AG04449 (cell line): ENCODE data around the gene MLST8.

Experiments used
- CTCF ChIA-PET: fragments of 350-600 bp; formaldehyde crosslinking; extraction: SDS; loops from one replicate; lab custom pipeline; 2021; ENCODE audit warnings: antibody characterized with exemption; lab: Yijun Ruan, JAX
- POLR2A ChIA-PET: fragments of 400-600, 350-600 bp; formaldehyde crosslinking; extraction: SDS; loops from one replicate; lab custom pipeline; 2020; ENCODE audit warnings: antibody characterized with exemption, inconsistent platforms; lab: Yijun Ruan, JAX
- DNase-seq: peaks from one replicate; pipeline ENCODE4 v3.0.0-alpha.2; 2010; ENCODE audit warnings: low read depth, low spot score
- H3K4me3 ChIP-seq: 2 replicates; pipeline ENCODE4 v1.5.1; 2011; ENCODE audit warnings: low read depth, mild to moderate bottlenecking, control low read depth, low read length
- TF ChIP-seq, protein P1 (sequence below): IDR thresholded peaks from one replicate; pipeline ENCODE4 v1.5.1; 2011; ENCODE audit warnings: mild to moderate bottlenecking, moderate library complexity, low read length, control low read depth, inconsistent platforms; ENCODE audit not compliant: insufficient read depth; ENCODE audit errors: missing control alignments

MLST8 gene

DNA sequence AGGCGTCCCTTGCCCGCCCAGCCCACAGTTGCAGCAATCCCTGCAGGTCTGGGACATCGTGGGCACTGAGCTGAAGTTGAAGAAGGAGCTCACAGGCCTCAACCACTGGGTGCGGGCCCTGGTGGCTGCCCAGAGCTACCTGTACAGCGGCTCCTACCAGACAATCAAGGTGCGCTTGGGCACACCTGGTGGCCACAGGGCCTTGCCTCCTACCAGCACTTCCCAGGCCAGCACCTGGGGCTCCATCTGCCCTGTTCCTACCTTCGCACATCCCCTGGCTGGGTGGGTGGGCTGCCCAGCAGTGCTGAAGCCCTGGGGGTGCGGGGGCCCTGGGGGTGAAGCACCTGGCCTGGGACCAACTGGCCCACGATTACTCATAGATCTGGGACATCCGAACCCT is 29.8 kb upstream of the MLST8 start:
- no peak overlapping the region for H3K4me3 ChIP-seq
- ChIA-PET CTCF (interaction anchor here (1.2 kb wide), 1 partner anchor 10 kb away, joined by 3 read pairs; no protein-coding TSS in a partner anchor), POLR2A (no interaction called here)
- TF ChIP-seq, protein P1, sequence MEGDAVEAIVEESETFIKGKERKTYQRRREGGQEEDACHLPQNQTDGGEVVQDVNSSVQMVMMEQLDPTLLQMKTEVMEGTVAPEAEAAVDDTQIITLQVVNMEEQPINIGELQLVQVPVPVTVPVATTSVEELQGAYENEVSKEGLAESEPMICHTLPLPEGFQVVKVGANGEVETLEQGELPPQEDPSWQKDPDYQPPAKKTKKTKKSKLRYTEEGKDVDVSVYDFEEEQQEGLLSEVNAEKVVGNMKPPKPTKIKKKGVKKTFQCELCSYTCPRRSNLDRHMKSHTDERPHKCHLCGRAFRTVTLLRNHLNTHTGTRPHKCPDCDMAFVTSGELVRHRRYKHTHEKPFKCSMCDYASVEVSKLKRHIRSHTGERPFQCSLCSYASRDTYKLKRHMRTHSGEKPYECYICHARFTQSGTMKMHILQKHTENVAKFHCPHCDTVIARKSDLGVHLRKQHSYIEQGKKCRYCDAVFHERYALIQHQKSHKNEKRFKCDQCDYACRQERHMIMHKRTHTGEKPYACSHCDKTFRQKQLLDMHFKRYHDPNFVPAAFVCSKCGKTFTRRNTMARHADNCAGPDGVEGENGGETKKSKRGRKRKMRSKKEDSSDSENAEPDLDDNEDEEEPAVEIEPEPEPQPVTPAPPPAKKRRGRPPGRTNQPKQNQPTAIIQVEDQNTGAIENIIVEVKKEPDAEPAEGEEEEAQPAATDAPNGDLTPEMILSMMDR: no peak
- DNase-seq: no peak

DNA sequence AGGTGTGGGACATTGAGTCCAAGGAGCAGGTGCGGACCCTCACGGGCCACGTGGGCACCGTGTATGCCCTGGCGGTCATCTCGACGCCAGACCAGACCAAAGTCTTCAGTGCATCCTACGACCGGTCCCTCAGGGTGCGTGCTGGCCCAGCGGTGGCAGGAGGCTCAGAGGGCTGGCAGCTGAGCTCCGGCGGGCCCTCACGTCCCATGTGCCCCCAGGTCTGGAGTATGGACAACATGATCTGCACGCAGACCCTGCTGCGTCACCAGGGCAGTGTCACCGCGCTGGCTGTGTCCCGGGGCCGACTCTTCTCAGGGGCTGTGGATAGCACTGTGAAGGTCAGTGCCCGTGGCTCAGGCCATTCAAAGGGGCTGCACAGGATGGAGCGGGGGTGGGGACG is 29.2 kb upstream of the MLST8 start:
- POLR2A ChIA-PET: no interaction called here
- CTCF ChIA-PET: no interaction called here
- no peak overlapping the region for H3K4me3 ChIP-seq
- TF ChIP-seq, protein P1: no peak
- no peak for DNase-seq

- TF ChIP-seq, protein P1: no peak
- ChIA-PET CTCF (no interaction called here), POLR2A (no interaction called here)
- no peak for DNase-seq
- no peak overlapping the region for H3K4me3 ChIP-seq
Observed at GRCh38 chr16:2177101-2177500, 28.2 kb upstream of the MLST8 start.

DNA sequence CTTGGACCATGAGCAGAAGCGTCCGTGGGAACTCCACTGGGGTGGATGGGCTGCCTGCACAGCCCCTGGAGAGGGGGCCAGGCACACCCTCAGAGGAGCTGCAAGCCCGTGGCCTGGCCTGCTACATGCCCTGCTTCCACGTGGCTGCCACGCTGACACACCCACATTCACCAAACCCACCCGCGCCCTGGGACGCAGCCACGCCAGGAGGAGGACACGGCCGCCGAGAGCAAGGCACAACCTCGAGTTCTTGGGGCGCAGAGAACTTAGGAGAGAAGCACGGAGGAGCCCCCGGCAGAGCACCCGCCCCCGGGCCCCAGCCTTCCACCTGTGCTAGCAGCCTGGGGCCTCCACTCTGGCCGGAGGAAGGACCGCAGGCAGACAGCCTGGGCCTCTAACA is 27.7 kb upstream of the MLST8 start:
- DNase-seq: no peak
- no peak overlapping the region for H3K4me3 ChIP-seq
- TF ChIP-seq, protein P1: no peak
- ChIA-PET POLR2A (interaction anchor here (0.9 kb wide), 1 partner anchor 22 kb away, joined by 5 read pairs; the partner anchor contains the start of gene TRAF7), CTCF (no interaction called here)

DNA sequence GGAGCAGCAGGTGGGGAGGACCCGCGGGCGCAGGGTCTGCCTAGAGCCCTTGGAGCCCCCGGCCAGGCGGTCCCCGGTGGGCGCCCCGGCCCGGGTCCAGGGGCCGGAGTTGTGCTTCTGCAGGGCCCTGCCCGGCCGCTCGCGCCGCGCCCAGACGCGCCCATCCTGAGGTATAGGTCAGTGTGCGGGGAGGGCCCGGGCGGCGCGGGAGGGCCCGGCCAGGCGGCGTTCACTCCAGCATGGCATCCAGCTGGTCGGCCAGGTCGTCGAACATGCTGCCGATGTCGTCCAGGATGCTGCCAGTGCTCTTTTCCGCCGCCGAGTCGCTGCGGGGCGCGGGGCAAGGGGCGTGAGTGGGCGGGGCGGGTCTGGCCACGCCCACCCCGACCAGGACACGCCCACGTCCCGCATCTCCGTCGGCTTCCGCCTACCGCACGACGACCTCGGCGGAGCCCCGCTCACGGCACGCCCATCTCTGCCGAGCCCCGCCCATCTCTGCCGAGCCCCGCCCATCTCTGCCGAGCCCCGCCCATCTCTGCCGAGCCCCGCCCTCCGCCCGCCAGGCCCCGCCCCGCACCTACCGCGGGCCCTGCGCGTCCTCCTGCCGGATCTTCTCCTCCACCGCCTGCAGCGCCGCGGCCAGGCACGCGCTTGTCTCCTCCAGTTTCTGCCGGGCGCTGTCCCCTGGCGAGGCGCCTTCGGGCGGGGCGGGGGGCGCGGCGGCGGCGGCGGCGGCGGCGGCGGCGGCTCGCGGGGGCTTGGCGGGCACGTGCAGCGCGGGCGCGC is 26.7 kb upstream of the MLST8 start:
- ChIA-PET CTCF (no interaction called here), POLR2A (interaction anchor here (0.9 kb wide), 1 partner anchor 23 kb away, joined by 5 read pairs; the partner anchor contains the start of gene TRAF7)
- TF ChIP-seq, protein P1: no peak
- no peak overlapping the region for H3K4me3 ChIP-seq
- DNase-seq: no peak

DNA sequence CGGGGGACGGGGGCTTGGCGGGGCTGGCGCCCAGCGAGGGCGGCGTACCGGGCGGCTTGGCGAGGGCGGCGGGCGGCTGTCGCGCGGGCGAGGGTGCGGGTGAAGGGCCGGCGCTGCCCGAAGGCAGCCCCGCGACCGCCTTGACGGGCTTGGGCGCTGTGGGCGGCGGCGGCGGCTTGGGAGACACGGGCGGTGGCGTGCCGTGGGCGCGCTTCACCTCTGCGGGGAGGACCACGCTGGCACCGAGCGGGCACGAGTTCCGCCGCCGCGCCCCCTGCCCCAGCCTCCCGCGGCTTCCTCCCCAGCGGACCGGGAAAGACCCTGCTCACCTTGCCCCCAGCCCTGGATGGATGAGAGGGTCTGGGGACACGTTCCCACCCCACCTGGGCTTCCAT is 26.1 kb upstream of the MLST8 start:
- TF ChIP-seq, protein P1: no peak
- H3K4me3 ChIP-seq: no peak overlapping the region
- no peak for DNase-seq
- CTCF ChIA-PET: no interaction called here
- POLR2A ChIA-PET: no interaction called here
